ENCODE measurements around the gene FER. TPM values are rescaled to one million over a fixed set of nuclear protein-coding genes. Genes with fewer than 3 reads are reported as not detected.

The FER gene
- total RNA-seq, 1 donor from 2014 or later = 30.7 TPM

- Mint-ChIP-seq H3K9me3 (ENCODE audit: unreplicated experiment) (no peaks in the 10 kb centered on the region), H3K27ac (ENCODE audit: unreplicated experiment) (peak overlapping the region; percentile 23)
Measured at GRCh38 chr5:108950276-108950675, 202.6 kb downstream of the FER start.

GRCh38 chr5:108953940-108954339, 206.2 kb downstream of the FER start:
- H3K4me3 Mint-ChIP-seq (ENCODE audit: unreplicated experiment) = no peak overlapping the region
- DNase-seq (ENCODE audit: low spot score) = no peak
- H3K27me3 Mint-ChIP-seq (ENCODE audit: unreplicated experiment) = no peaks in the 10 kb centered on the region
- H3K27ac Mint-ChIP-seq (ENCODE audit: unreplicated experiment) = no peak overlapping the region
- no peak for TF ChIP-seq CTCF (IDR thresholded peaks at IDR 0.05; ENCODE audit: unreplicated experiment)
- no peaks in the 10 kb centered on the region for H3K36me3 Mint-ChIP-seq (ENCODE audit: low read depth, unreplicated experiment)
- no peaks in the 10 kb centered on the region for H3K9me3 Mint-ChIP-seq (ENCODE audit: unreplicated experiment)
- H3K4me1 Mint-ChIP-seq (ENCODE audit: unreplicated experiment) = peaks cover 7% of the 10 kb centered on the region

More at GRCh38 chr5:108950276-108950675, 202.6 kb downstream of the FER start:
- peaks cover 7% of the 10 kb centered on the region for H3K4me1 Mint-ChIP-seq (ENCODE audit: unreplicated experiment)
- TF ChIP-seq CTCF (IDR thresholded peaks at IDR 0.05; ENCODE audit: unreplicated experiment) = no peak
- H3K36me3 Mint-ChIP-seq (ENCODE audit: low read depth, unreplicated experiment) = no peaks in the 10 kb centered on the region
- DNase-seq (ENCODE audit: low spot score) = no peak
- no peak overlapping the region for H3K4me3 Mint-ChIP-seq (ENCODE audit: unreplicated experiment)
- H3K27me3 Mint-ChIP-seq (ENCODE audit: unreplicated experiment) = no peaks in the 10 kb centered on the region

- H3K27me3 Mint-ChIP-seq (ENCODE audit: unreplicated experiment) = no peaks in the 10 kb centered on the region
- no peaks in the 10 kb centered on the region for H3K36me3 Mint-ChIP-seq (ENCODE audit: low read depth, unreplicated experiment)
- no peaks in the 10 kb centered on the region for H3K9me3 Mint-ChIP-seq (ENCODE audit: unreplicated experiment)
- no peak overlapping the region for H3K4me3 Mint-ChIP-seq (ENCODE audit: unreplicated experiment)
- no peak overlapping the region for H3K27ac Mint-ChIP-seq (ENCODE audit: unreplicated experiment)
- DNase-seq (ENCODE audit: low spot score) = no peak
- peaks cover 3% of the 10 kb centered on the region for H3K4me1 Mint-ChIP-seq (ENCODE audit: unreplicated experiment)
- TF ChIP-seq CTCF (IDR thresholded peaks at IDR 0.05; ENCODE audit: unreplicated experiment) = no peak
Measured at GRCh38 chr5:108957333-108957732, 209.6 kb downstream of the FER start.

GRCh38 chr5:108966910-108967309, 219.2 kb downstream of the FER start:
- H3K27ac Mint-ChIP-seq (ENCODE audit: unreplicated experiment) = no peak overlapping the region
- H3K4me1 Mint-ChIP-seq (ENCODE audit: unreplicated experiment) = no peaks in the 10 kb centered on the region
- no peaks in the 10 kb centered on the region for H3K9me3 Mint-ChIP-seq (ENCODE audit: unreplicated experiment)
- peaks cover 6% of the 10 kb centered on the region for H3K27me3 Mint-ChIP-seq (ENCODE audit: unreplicated experiment)
- peaks cover 6% of the 10 kb centered on the region for H3K36me3 Mint-ChIP-seq (ENCODE audit: low read depth, unreplicated experiment)
- TF ChIP-seq CTCF (IDR thresholded peaks at IDR 0.05; ENCODE audit: unreplicated experiment) = no peak
- DNase-seq (ENCODE audit: low spot score) = no peak
- peak overlapping the region; percentile 37 for H3K4me3 Mint-ChIP-seq (ENCODE audit: unreplicated experiment)

GRCh38 chr5:108974594-108974993, 226.9 kb downstream of the FER start:
- DNase-seq (ENCODE audit: low spot score) = no peak
- TF ChIP-seq CTCF (IDR thresholded peaks at IDR 0.05; ENCODE audit: unreplicated experiment) = no peak
- no peaks in the 10 kb centered on the region for H3K9me3 Mint-ChIP-seq (ENCODE audit: unreplicated experiment)
- H3K4me3 Mint-ChIP-seq (ENCODE audit: unreplicated experiment) = no peak overlapping the region
- peaks cover 8% of the 10 kb centered on the region for H3K4me1 Mint-ChIP-seq (ENCODE audit: unreplicated experiment)
- H3K36me3 Mint-ChIP-seq (ENCODE audit: low read depth, unreplicated experiment) = no peaks in the 10 kb centered on the region
- peaks cover 1% of the 10 kb centered on the region for H3K27me3 Mint-ChIP-seq (ENCODE audit: unreplicated experiment)
- no peak overlapping the region for H3K27ac Mint-ChIP-seq (ENCODE audit: unreplicated experiment)
